Retina (tissue), 1 donor: ENCODE data around the gene STIMATE.

Experiments used
- DNase-seq: peaks from one replicate; pipeline ENCODE4 v3.0.0-alpha.2; 2016

STIMATE gene

DNA sequence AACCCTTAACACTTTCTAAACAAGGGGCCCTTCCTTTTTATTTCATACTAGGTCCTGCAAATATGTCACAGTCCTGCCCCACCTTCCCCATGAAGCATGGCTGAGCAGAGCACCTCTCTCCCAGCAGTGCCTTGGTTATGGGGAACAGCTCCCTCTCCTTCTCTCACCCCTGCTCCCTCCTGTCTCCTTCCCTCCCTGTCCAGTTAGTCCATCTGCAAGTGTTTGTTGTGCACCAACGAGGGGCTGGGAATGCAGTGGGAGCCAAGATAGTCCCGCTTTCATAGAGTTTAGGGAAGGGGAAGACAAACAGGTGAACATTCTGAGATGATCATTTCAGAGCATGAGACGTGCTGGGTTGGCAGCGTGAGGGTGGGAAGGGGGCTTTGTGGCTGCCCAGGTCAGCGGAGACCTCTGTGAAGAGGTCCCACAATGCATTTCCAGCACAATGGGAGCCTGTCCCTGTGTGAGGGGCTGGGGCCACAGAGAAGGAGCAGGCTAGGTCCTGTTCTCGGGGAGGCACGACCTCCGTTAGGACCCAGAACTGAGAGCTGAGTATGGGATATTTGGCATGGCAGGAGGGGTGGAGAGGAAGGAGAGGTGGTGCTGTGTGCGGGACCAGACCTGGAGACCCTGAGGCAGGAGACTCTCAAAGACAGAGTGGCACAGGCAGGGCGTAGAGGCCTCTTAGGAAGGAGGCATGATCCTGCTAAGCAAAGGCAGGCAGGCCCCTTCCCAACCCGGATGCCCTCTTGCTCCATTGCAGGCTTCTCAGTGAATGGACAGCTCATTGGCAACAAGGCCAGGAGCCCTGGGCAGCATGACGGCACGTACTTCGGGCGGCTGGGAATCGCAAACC, 108.2 kb downstream of the STIMATE start:
- DNase-seq = no peak

DNA sequence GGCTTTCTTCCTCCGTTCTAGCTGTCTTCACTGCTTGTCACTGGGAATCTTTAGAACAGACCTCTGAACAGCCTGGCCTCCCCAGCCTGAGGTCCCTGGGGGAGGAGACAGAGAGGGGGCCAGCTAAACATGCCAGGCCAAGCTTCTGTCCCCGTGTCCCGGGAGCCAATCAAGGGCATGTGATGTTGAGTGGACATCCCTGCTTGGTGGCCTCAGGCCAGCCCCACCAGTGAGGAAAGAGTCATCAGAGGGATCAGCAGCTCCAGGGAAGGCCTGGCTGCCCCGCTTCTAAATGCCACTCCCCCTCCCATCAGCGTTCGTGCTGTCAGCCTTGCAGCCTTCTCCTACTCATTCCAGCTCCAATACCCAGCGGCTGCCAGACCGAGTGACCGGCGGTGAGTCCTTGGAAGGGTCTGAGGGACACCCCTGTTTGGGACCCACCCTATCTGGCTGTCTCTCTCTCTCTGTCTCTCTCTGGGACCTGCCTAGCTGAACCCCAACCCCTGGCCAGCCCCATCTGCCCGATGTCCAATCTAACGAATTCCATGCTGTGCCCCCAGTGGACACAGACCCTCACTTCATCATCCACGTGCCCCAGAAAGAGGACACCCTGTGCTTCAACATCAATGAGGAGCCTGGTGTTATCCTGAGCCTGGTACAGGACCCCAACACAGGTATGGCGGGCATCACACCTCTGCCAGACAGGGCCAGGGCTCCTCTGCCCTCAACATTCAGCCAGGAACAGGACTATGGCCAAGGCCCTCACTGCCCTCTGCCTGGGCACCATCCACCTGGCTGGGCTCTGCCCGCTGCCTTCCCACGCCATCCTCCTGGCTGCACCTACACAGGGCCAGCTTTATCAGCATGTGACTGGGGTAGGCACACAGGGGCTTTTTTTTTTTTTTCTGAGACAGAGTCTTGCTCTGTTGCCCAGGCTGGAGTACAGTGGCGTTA, 109.4 kb downstream of the STIMATE start:
- DNase-seq = peak; percentile 48

- DNase-seq = no peak
These were observed 110.1 kb downstream of the STIMATE start for GRCh38 chr3:52787246-52787645.
